ENCODE measurements around the gene ODF2L.

The ODF2L gene

GRCh38 chr1:86416343-86416742, 20.2 kb upstream of the ODF2L start:
- no peak overlapping the region for H3K9ac ChIP-seq (ENCODE audit: low read depth, low read length)

GRCh38 chr1:86410879-86411278, 14.8 kb upstream of the ODF2L start:
- Histone ChIP-seq H3K9me3 (ENCODE audit: control insufficient read depth, insufficient read depth, low read length) (no peaks in the 10 kb centered on the region), H3K9ac (ENCODE audit: low read depth, low read length) (no peak overlapping the region), H3K4me1 (ENCODE audit: insufficient read depth, low read length) (no peaks in the 10 kb centered on the region), H3K36me3 (ENCODE audit: insufficient read depth, low read length) (no peaks in the 10 kb centered on the region)

More at GRCh38 chr1:86416343-86416742, 20.2 kb upstream of the ODF2L start:
- H3K36me3 ChIP-seq (ENCODE audit: insufficient read depth, low read length): no peaks in the 10 kb centered on the region
- H3K4me1 ChIP-seq (ENCODE audit: insufficient read depth, low read length): no peaks in the 10 kb centered on the region
- H3K9me3 ChIP-seq (ENCODE audit: control insufficient read depth, insufficient read depth, low read length): no peaks in the 10 kb centered on the region

- no peaks in the 10 kb centered on the region for H3K4me1 ChIP-seq (ENCODE audit: insufficient read depth, low read length)
- no peaks in the 10 kb centered on the region for H3K36me3 ChIP-seq (ENCODE audit: insufficient read depth, low read length)
- no peak overlapping the region for H3K9ac ChIP-seq (ENCODE audit: low read depth, low read length)
- no peaks in the 10 kb centered on the region for H3K9me3 ChIP-seq (ENCODE audit: control insufficient read depth, insufficient read depth, low read length)
Observed at GRCh38 chr1:86409416-86410021, 13.4 kb upstream of the ODF2L start.

- no peaks in the 10 kb centered on the region for H3K36me3 ChIP-seq (ENCODE audit: insufficient read depth, low read length)
- H3K4me1 ChIP-seq (ENCODE audit: insufficient read depth, low read length): no peaks in the 10 kb centered on the region
- peak overlapping the region; percentile 99 for H3K9ac ChIP-seq (ENCODE audit: low read depth, low read length)
- no peaks in the 10 kb centered on the region for H3K9me3 ChIP-seq (ENCODE audit: control insufficient read depth, insufficient read depth, low read length)
Observed at GRCh38 chr1:86396498-86396890, 371 bp upstream of the ODF2L start.

- Histone ChIP-seq H3K9ac (ENCODE audit: low read depth, low read length) (no peak overlapping the region), H3K9me3 (ENCODE audit: control insufficient read depth, insufficient read depth, low read length) (no peaks in the 10 kb centered on the region), H3K4me1 (ENCODE audit: insufficient read depth, low read length) (no peaks in the 10 kb centered on the region), H3K36me3 (ENCODE audit: insufficient read depth, low read length) (no peaks in the 10 kb centered on the region)
Observed at GRCh38 chr1:86394416-86394815, 1.7 kb downstream of the ODF2L start.

- no peaks in the 10 kb centered on the region for H3K4me1 ChIP-seq (ENCODE audit: insufficient read depth, low read length)
- H3K36me3 ChIP-seq (ENCODE audit: insufficient read depth, low read length): no peaks in the 10 kb centered on the region
- no peaks in the 10 kb centered on the region for H3K9me3 ChIP-seq (ENCODE audit: control insufficient read depth, insufficient read depth, low read length)
- no peak overlapping the region for H3K9ac ChIP-seq (ENCODE audit: low read depth, low read length)
Observed at GRCh38 chr1:86389307-86389706, 6.8 kb downstream of the ODF2L start.

GRCh38 chr1:86388777-86389176, 7.3 kb downstream of the ODF2L start:
- Histone ChIP-seq H3K4me1 (ENCODE audit: insufficient read depth, low read length) (no peaks in the 10 kb centered on the region), H3K36me3 (ENCODE audit: insufficient read depth, low read length) (no peaks in the 10 kb centered on the region), H3K9me3 (ENCODE audit: control insufficient read depth, insufficient read depth, low read length) (no peaks in the 10 kb centered on the region), H3K9ac (ENCODE audit: low read depth, low read length) (no peak overlapping the region)

GRCh38 chr1:86387916-86388627, 8.1 kb downstream of the ODF2L start:
- Histone ChIP-seq H3K4me1 (ENCODE audit: insufficient read depth, low read length) (no peaks in the 10 kb centered on the region), H3K9ac (ENCODE audit: low read depth, low read length) (no peak overlapping the region), H3K36me3 (ENCODE audit: insufficient read depth, low read length) (no peaks in the 10 kb centered on the region), H3K9me3 (ENCODE audit: control insufficient read depth, insufficient read depth, low read length) (no peaks in the 10 kb centered on the region)

GRCh38 chr1:86382878-86383277, 13.2 kb downstream of the ODF2L start:
- 0 out of 2 replicates have a peak, but pooled peaks cover under 1% of the 10 kb centered on the region for H3K9me3 ChIP-seq (ENCODE audit: control insufficient read depth, insufficient read depth, low read length)
- no peak overlapping the region for H3K9ac ChIP-seq (ENCODE audit: low read depth, low read length)
- H3K36me3 ChIP-seq (ENCODE audit: insufficient read depth, low read length): peaks cover 3% of the 10 kb centered on the region; the same call in 1 of the 2 replicates
- H3K4me1 ChIP-seq (ENCODE audit: insufficient read depth, low read length): no peaks in the 10 kb centered on the region

GRCh38 chr1:86381223-86381622, 14.9 kb downstream of the ODF2L start:
- no peaks in the 10 kb centered on the region for H3K4me1 ChIP-seq (ENCODE audit: insufficient read depth, low read length)
- peaks cover 3% of the 10 kb centered on the region; the same call in 1 of the 2 replicates for H3K36me3 ChIP-seq (ENCODE audit: insufficient read depth, low read length)
- H3K9ac ChIP-seq (ENCODE audit: low read depth, low read length): no peak overlapping the region
- 0 out of 2 replicates have a peak, but pooled peaks cover 8% of the 10 kb centered on the region for H3K9me3 ChIP-seq (ENCODE audit: control insufficient read depth, insufficient read depth, low read length)

GRCh38 chr1:86380257-86380861, 15.8 kb downstream of the ODF2L start:
- Histone ChIP-seq H3K36me3 (ENCODE audit: insufficient read depth, low read length) (peaks cover 3% of the 10 kb centered on the region; the same call in 1 of the 2 replicates), H3K4me1 (ENCODE audit: insufficient read depth, low read length) (no peaks in the 10 kb centered on the region), H3K9me3 (ENCODE audit: control insufficient read depth, insufficient read depth, low read length) (0 out of 2 replicates have a peak, but pooled peaks cover 8% of the 10 kb centered on the region), H3K9ac (ENCODE audit: low read depth, low read length) (no peak overlapping the region)

GRCh38 chr1:86378813-86379212, 17.3 kb downstream of the ODF2L start:
- Histone ChIP-seq H3K4me1 (ENCODE audit: insufficient read depth, low read length) (no peaks in the 10 kb centered on the region), H3K9me3 (ENCODE audit: control insufficient read depth, insufficient read depth, low read length) (0 out of 2 replicates have a peak, but pooled peaks cover 8% of the 10 kb centered on the region), H3K9ac (ENCODE audit: low read depth, low read length) (no peak overlapping the region), H3K36me3 (ENCODE audit: insufficient read depth, low read length) (peaks cover 3% of the 10 kb centered on the region; the same call in 1 of the 2 replicates)

- Histone ChIP-seq H3K4me1 (ENCODE audit: insufficient read depth, low read length) (no peaks in the 10 kb centered on the region), H3K9me3 (ENCODE audit: control insufficient read depth, insufficient read depth, low read length) (0 out of 2 replicates have a peak, but pooled peaks cover 8% of the 10 kb centered on the region), H3K9ac (ENCODE audit: low read depth, low read length) (no peak overlapping the region), H3K36me3 (ENCODE audit: insufficient read depth, low read length) (peaks cover 3% of the 10 kb centered on the region; the same call in 1 of the 2 replicates)
Observed at GRCh38 chr1:86377341-86377740, 18.8 kb downstream of the ODF2L start.

GRCh38 chr1:86375688-86376087, 20.4 kb downstream of the ODF2L start:
- 0 out of 2 replicates have a peak, but pooled peaks cover 8% of the 10 kb centered on the region for H3K9me3 ChIP-seq (ENCODE audit: control insufficient read depth, insufficient read depth, low read length)
- H3K36me3 ChIP-seq (ENCODE audit: insufficient read depth, low read length): peaks cover 3% of the 10 kb centered on the region; the same call in 1 of the 2 replicates
- H3K9ac ChIP-seq (ENCODE audit: low read depth, low read length): no peak overlapping the region
- H3K4me1 ChIP-seq (ENCODE audit: insufficient read depth, low read length): no peaks in the 10 kb centered on the region

Data from ES-I3 (cell line).